Activated naive CD4-positive, alpha-beta T cell treated with anti-CD3 and anti-CD28 coated beads, Interleukin-2, amount 10 ng/mL, durations not matched to agents 7 days and 5 days (primary cell): ENCODE measurements around the gene DPP6.

Experiments used
- CTCF ChIA-PET: fragments of 350-600 bp; sonication (Branson Sonifier 250); formaldehyde crosslinking; loops from one replicate; lab custom pipeline; 2021; ENCODE audit warnings: antibody characterized with exemption; lab: Charles Lee
- DNase-seq: peaks from one replicate; pipeline ENCODE4 v3.0.0-alpha.2; 2020
- H3K27ac Mint-ChIP-seq: one replicate; pipeline ENCODE4 v1.8.0; 2021; ENCODE audit warnings: mild to moderate bottlenecking, moderate library complexity, mixed read lengths
- H3K27me3 Mint-ChIP-seq: one replicate; pipeline ENCODE4 v1.8.0; 2021; ENCODE audit warnings: mild to moderate bottlenecking, mixed read lengths
- H3K36me3 Mint-ChIP-seq: one replicate; pipeline ENCODE4 v1.8.0; 2021; ENCODE audit warnings: mixed read lengths
- H3K4me1 Mint-ChIP-seq: one replicate; pipeline ENCODE4 v1.8.0; 2021; ENCODE audit warnings: mixed read lengths
- H3K4me3 Mint-ChIP-seq: one replicate; pipeline ENCODE4 v1.8.0; 2021; ENCODE audit warnings: mild to moderate bottlenecking, moderate library complexity, mixed read lengths
- H3K9me3 Mint-ChIP-seq: one replicate; pipeline ENCODE4 v1.8.0; 2021; ENCODE audit warnings: mixed read lengths

The DPP6 gene

DNA sequence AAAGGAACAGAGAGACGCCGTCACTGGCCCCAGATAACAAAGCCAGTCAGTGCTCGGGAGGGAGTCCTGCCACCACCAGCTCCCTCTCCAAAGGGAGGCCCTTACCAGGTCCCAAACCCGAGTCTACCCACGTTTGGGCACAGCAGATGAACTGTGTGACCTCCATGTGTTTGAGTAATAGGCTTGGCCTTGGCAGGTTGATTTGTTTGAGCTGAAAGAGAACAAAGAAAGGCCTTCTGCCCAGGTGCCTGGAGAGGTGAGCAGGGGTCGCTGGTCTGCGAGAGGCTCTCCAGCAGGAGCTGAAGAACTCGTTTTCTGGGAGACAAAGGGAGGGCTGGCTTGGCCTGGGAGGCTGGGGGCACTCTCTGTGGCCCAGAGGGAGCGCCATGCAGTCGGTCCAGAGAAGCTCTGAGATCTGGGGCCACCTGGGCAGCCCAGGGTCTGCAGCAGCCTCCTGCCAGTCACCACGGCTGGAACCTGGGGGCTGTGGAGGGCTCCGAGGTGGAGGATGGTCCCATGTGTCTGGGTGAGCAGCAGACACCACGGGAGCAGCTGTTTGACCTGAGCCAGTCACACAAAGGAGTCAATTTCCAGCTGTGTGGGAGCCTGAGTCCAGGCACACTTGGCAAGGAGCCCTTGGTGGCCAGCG, 851.0 kb downstream of the DPP6 start:
- no peaks in the 10 kb centered on the region for H3K36me3 Mint-ChIP-seq
- H3K27ac Mint-ChIP-seq = no peak overlapping the region
- H3K9me3 Mint-ChIP-seq = no peaks in the 10 kb centered on the region
- CTCF ChIA-PET = no interaction called here
- H3K4me3 Mint-ChIP-seq = no peak overlapping the region
- peaks cover 4% of the 10 kb centered on the region for H3K27me3 Mint-ChIP-seq
- DNase-seq = no peak
- H3K4me1 Mint-ChIP-seq = peaks cover 6% of the 10 kb centered on the region

DNA sequence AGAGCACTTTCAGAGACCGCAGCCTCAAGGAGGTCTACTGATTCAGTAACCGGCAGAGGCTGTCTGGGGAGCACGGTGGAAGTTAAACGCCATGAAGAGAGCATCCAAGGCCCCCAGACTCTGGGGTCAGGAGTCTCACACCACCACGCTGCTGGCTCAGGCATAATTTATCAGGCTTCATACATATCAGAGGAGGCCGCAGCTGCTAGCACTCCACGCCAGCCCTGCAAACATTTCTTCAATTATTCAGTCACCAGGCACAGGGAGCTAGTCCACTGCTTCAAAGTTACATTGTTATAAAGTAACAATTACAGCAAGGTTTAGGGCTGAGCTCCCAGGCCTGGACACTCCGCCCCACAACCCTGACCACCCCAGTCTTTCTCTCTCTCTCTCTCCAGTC, 852.9 kb downstream of the DPP6 start:
- Mint-ChIP-seq H3K4me3 (no peak overlapping the region), H3K4me1 (peaks cover 7% of the 10 kb centered on the region), H3K9me3 (no peaks in the 10 kb centered on the region), H3K36me3 (no peaks in the 10 kb centered on the region), H3K27me3 (peaks cover 4% of the 10 kb centered on the region), H3K27ac (no peak overlapping the region)
- CTCF ChIA-PET = interaction anchor here (1.1 to 1.5 kb wide), 2 partner anchors 9 to 23 kb away, joined by 3 to 4 read pairs; no protein-coding TSS in a partner anchor
- DNase-seq = no peak

DNA sequence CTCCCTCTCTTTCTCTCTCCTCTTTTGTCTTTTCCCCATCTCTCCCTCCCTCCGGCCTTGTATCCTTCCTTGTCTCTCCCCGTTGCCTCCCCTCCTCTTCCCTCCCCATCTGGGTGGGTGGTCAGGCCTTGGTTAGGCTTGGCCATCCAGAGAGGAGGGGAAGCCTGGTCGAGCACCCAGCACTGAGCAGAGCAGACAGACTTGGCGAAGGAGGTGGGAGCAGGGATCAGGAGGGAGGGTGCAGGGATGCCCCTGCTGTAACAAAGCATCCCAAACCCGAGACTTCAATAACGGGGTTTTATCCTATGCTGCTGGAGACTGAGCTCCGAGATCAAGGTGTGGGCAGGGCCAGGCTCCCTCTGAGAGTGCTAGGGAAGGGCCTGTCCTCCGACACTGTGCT, 853.4 kb downstream of the DPP6 start:
- no peak overlapping the region for H3K27ac Mint-ChIP-seq
- no peaks in the 10 kb centered on the region for H3K9me3 Mint-ChIP-seq
- no peak overlapping the region for H3K4me3 Mint-ChIP-seq
- H3K27me3 Mint-ChIP-seq = peaks cover 4% of the 10 kb centered on the region
- CTCF ChIA-PET = interaction anchor here (1.1 kb wide), 1 partner anchor 23 kb away, joined by 3 read pairs; no protein-coding TSS in a partner anchor
- H3K4me1 Mint-ChIP-seq = peaks cover 7% of the 10 kb centered on the region
- H3K36me3 Mint-ChIP-seq = no peaks in the 10 kb centered on the region
- DNase-seq = no peak

DNA sequence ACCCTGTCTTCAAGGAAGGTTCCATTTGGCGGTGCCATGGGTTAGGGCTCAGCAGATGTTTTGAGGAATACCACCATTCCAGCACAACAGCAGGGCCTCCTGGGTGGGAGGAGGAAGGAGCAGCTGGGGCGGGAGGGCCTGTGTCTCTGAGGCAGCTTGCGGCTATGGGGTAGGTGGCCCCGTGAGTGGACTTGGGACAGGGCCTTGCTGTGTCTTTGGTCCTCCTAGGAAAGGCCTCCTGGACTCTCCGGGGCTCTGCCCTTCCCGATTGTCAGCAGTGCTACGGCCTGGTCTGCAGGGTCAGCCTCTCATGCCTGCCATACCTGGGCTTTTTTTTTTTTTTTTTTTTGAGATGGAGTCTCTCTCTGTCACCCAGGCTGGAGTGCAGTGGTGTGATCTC, 854.0 kb downstream of the DPP6 start:
- DNase-seq = no peak
- peaks cover 8% of the 10 kb centered on the region for H3K27me3 Mint-ChIP-seq
- CTCF ChIA-PET = interaction anchor here (1.1 kb wide), 1 partner anchor 22 kb away, joined by 3 read pairs; no protein-coding TSS in a partner anchor
- peaks cover 4% of the 10 kb centered on the region for H3K9me3 Mint-ChIP-seq
- no peaks in the 10 kb centered on the region for H3K36me3 Mint-ChIP-seq
- H3K4me1 Mint-ChIP-seq = peaks cover 7% of the 10 kb centered on the region
- H3K4me3 Mint-ChIP-seq = no peak overlapping the region
- no peak overlapping the region for H3K27ac Mint-ChIP-seq

DNA sequence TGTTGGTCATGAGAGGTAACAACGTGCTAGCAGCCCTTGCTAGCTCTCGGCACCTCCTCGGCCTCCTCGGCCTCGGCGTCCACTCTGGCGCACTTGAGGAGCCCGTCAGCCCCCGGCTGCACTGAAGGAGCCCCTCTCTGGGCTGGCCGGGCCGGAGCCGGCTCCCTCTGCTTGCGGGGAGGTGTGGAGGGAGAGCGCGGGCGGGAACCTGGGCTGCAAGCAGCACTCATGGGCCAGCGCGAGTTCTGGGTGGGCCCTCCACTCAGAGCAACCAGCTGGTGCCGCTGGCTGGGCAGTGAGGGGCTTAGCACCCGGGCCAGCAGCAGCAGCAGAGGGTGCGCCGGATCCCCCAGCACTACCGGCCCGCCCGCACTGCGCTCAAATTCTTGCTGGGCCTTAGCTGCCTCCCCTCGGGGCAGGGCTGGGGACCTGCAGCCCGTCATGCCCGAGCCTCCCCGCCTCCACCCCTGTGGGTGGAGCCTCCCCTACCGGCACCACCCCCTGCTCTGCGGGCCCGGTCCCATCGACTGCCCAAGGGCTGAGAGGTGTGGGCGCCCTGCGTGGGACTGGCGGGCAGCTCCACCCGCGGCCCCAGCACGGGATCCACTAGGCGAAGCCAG, 854.6 kb downstream of the DPP6 start:
- Mint-ChIP-seq H3K4me1 (peaks cover 7% of the 10 kb centered on the region), H3K9me3 (peaks cover 6% of the 10 kb centered on the region), H3K36me3 (no peaks in the 10 kb centered on the region), H3K4me3 (no peak overlapping the region), H3K27ac (no peak overlapping the region), H3K27me3 (peaks cover 8% of the 10 kb centered on the region)
- CTCF ChIA-PET = no interaction called here
- DNase-seq = no peak

DNA sequence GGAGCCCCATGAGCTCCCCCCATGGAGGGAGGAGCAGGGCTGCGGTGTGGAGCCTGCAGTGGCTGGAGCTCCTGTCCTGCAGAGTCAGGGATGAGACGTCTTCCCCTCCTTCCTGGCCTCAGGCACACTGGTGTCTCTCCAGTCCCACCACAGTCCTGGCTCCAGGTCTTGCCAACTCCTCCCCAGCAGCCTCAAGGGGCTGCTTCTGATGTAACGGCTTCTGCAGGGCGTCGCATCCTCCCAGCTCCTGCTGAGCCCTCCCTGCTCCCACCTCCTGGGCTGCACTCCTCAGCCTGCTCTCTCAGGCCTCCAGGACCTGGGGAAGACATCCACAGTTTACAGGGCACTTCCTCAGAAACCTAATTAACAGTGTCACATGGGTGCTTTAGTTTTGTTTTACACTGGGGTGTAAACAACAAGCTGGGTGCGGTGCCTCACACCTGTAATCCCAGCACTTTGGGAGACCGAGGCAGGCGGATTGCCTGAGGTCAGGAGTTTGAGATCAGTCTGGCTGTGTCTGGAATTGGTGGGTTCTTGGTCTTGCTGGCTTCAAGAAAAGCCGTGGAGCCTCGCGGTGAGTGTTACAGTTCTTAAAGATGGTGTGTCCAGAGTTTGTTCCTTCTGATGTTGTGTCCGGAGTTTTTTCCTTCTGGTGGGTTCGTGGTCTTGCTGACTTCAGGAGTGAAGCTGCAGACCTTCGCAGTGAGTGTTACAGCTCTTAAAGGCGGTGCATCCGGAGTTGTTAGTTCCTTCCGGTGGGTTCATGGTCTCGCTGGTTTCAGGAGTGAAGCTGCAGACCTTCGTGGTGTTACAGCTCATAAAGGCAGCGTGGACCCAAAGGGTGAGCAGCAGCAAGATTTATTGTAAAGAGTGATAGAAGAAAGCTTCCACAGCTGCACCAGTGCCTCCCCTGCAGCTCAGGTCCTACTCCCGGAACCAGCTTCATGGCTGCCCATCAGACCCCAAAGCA, 855.7 kb downstream of the DPP6 start:
- peak overlapping the region; percentile 16 for H3K4me3 Mint-ChIP-seq
- H3K9me3 Mint-ChIP-seq = peaks cover 6% of the 10 kb centered on the region
- H3K27ac Mint-ChIP-seq = peak overlapping the region; percentile 54
- CTCF ChIA-PET = interaction anchor here (0.6 kb wide), 1 partner anchor 437 kb away, joined by 5 read pairs; no protein-coding TSS in a partner anchor
- DNase-seq = no peak
- H3K36me3 Mint-ChIP-seq = no peaks in the 10 kb centered on the region
- peaks cover 8% of the 10 kb centered on the region for H3K27me3 Mint-ChIP-seq
- H3K4me1 Mint-ChIP-seq = peaks cover 7% of the 10 kb centered on the region

DNA sequence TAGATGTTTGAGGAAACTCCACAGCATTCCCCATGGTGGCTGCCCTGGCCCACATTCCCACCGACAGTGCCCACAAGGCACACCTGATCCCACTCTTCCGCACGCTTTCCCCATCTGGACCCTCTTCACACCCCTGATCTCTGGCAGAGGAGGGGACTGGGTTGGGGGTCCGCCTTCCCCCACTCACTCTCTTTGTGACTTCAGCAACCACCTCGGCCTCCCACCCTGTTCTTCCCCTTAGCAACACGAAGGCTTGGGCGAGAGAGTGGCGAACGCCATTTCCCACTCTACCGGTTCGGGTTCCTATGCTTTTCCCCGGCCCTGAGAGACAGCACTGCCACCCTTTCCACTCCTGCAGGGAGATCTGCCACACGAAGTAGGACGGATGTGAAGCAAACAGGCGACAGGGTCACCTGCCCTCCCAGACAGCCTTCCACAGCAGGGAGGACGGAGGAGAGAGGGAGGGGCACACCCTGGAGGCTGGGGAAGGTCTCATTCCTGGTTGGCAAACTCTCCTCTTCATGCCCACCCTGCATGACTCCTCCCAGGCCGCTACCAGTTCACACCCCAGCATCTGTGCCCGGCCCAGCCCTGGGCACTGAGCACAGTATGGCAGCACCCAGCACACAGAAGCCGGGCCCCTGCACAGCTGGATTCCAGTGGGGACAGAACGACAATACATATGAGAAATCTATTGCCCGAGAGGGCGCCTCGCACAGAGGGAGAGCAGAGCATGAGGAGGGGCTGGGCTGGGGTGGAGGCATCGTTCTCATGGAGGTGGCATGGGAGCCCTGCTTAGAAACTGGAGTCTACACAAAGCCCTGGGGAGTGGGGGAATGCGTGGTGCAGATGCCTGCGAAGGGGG, 857.3 kb downstream of the DPP6 start:
- H3K4me1 Mint-ChIP-seq = peaks cover 11% of the 10 kb centered on the region
- peaks cover 6% of the 10 kb centered on the region for H3K9me3 Mint-ChIP-seq
- H3K27me3 Mint-ChIP-seq = peaks cover 15% of the 10 kb centered on the region
- H3K4me3 Mint-ChIP-seq = no peak overlapping the region
- H3K27ac Mint-ChIP-seq = no peak overlapping the region
- no peaks in the 10 kb centered on the region for H3K36me3 Mint-ChIP-seq
- no peak for DNase-seq
- CTCF ChIA-PET = no interaction called here

DNA sequence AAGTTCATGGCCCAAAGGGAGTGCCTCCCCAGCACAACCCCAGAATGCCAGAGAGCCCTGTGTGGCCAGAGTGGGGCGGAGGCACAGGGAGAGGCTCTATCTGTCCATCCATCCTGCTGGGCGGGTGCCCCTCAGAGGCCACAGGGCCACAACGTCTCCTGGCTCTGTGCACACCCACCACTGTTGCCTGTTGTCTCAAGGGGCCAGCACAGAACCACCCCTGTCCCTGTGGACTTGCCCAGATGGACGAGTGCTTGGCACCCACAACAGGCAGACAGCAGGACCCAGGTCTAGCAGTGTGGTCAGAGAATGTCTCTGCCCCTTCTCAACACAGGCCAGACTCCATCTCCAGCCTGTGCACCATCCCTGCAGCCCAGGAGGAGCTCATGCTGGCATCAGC, 857.9 kb downstream of the DPP6 start:
- peaks cover 11% of the 10 kb centered on the region for H3K4me1 Mint-ChIP-seq
- CTCF ChIA-PET = no interaction called here
- no peak for DNase-seq
- H3K36me3 Mint-ChIP-seq = no peaks in the 10 kb centered on the region
- no peak overlapping the region for H3K4me3 Mint-ChIP-seq
- H3K27me3 Mint-ChIP-seq = peaks cover 21% of the 10 kb centered on the region
- no peak overlapping the region for H3K27ac Mint-ChIP-seq
- H3K9me3 Mint-ChIP-seq = peaks cover 6% of the 10 kb centered on the region

DNA sequence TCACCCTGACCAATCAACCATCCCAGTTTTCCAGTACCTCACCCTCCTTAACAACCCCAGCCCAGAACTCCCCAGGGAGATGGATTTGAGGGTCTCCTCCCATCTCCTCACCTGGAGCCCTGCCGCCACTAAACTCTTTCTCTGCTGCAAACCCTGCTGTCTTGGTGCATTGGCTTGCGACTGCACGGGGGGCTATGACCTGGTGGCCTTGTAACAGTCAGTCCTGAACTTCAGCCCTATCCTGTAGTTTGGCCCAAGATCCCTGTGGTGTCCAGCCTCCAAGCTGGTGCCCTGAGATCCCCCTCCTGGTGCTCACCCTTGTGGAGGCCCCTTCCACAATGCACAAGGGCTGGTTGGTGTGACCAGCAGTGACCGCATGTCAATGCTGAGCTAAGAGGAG, 858.8 kb downstream of the DPP6 start:
- CTCF ChIA-PET = interaction anchor here (0.8 to 4.2 kb wide), 5 partner anchors 13 to 623 kb away, joined by 3 to 16 read pairs (median 4); no protein-coding TSS in a partner anchor
- Mint-ChIP-seq H3K4me3 (no peak overlapping the region), H3K9me3 (peaks cover 6% of the 10 kb centered on the region)

DNA sequence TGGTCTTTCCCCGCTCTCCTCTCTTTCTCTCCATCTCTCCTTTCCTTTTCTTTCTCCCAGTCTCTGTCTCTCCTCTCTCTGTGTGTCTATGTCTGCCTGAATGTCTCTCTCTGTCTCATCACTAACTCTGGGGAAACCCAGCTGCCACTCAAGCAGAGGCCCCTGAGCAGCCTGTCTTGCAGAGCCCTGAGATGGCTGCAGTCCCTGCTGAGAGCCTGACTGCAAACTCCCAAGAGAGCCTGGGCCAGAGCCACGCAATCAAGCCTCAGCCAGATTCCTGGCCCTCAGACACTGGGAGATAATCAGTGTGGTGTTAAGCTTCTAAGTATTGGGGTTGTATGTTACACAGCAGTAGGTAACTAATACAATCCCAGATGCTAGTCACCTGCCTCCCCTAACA, 859.2 kb downstream of the DPP6 start:
- Mint-ChIP-seq H3K9me3 (peaks cover 6% of the 10 kb centered on the region), H3K27ac (no peak overlapping the region), H3K4me3 (no peak overlapping the region), H3K27me3 (peaks cover 34% of the 10 kb centered on the region), H3K36me3 (no peaks in the 10 kb centered on the region), H3K4me1 (peaks cover 11% of the 10 kb centered on the region)
- CTCF ChIA-PET = interaction anchor here (0.8 to 4.2 kb wide), 6 partner anchors 12 to 622 kb away, joined by 3 to 16 read pairs (median 4); no protein-coding TSS in a partner anchor
- DNase-seq = no peak

More for the DNA sequence above, 858.8 kb downstream of the DPP6 start:
- Mint-ChIP-seq H3K27me3 (peaks cover 30% of the 10 kb centered on the region), H3K4me1 (peaks cover 11% of the 10 kb centered on the region), H3K27ac (no peak overlapping the region), H3K36me3 (no peaks in the 10 kb centered on the region)
- no peak for DNase-seq

DNA sequence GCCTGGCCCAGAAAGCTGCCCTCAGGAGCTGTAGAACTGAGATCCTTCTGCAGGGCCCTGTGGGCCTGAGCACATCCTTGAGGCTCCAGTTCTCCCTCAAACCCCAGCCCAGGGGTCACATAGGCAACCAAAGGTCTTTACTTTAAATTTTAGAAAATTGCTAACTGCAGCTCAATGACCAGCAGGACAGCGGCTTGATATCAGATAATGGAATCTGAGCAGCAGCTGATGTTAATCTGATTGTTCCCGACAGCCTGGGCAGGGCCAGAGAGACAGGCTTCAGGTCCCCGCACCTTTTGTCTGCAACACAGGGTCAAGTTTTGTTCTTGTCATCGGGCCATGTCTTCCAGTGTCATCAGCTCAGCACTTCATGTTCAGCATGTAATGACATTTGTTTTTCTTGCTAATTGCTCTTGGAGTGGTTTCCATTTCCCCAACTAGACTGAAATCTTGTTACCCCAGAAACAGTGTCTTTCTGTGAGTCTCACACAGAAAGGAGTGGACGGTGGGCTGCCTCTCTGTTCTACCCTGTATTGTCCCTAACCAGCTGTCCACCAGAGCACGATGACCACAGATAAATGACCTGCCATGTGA, 859.8 kb downstream of the DPP6 start:
- CTCF ChIA-PET = interaction anchor here (0.8 to 4.2 kb wide), 6 partner anchors 12 to 622 kb away, joined by 3 to 16 read pairs (median 4); no protein-coding TSS in a partner anchor
- Mint-ChIP-seq H3K27ac (no peak overlapping the region), H3K36me3 (no peaks in the 10 kb centered on the region), H3K9me3 (peaks cover 6% of the 10 kb centered on the region), H3K4me1 (peaks cover 11% of the 10 kb centered on the region), H3K4me3 (no peak overlapping the region), H3K27me3 (peaks cover 34% of the 10 kb centered on the region)
- DNase-seq = no peak

DNA sequence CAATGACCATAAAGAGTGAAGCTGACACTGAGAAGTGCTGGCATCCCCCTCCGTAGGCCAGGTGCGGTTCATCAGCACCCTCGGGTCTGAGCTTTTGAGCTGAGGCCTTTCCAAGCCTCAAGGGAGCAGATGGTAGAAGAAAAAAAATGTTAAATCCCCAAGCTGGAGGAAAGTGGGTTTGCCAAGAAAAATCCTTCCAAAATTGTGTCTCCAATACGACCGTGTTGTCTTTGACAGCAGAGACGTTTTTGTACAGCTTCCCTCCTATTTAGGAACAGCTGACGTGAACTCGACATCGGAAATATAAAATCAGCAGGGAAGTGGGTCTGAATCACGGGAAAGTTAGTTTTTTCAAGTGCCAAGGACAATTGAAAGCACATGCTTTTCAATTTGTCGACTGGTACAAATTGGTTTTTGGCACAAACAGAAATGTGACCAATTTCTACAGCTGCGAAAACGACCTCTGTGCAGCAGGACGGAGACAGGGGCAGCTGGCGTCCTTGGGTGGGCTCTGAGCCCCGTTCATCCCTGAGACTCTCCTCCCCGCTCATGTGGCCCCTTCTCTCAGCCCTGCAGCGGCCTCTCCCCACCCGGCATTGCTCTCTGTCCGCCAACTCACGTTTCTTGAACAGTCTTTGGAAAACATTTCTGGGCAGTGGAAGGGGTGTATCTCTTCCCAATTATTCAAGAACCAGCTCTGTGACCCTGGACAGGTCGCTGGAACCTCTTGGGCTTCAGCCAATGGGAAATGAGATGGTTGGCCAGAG, 860.9 kb downstream of the DPP6 start:
- Mint-ChIP-seq H3K4me3 (no peak overlapping the region), H3K36me3 (no peaks in the 10 kb centered on the region), H3K27ac (no peak overlapping the region), H3K27me3 (peaks cover 34% of the 10 kb centered on the region), H3K4me1 (peaks cover 7% of the 10 kb centered on the region), H3K9me3 (peaks cover 6% of the 10 kb centered on the region)
- no peak for DNase-seq
- CTCF ChIA-PET = interaction anchor here (0.8 to 4.2 kb wide), 7 partner anchors 11 to 96 kb away, joined by 3 to 16 read pairs (median 4); no protein-coding TSS in a partner anchor
